Skeletal muscle tissue (tissue), 4 donors: ENCODE data around the gene PPP6R3. TPM values are rescaled to one million over a fixed set of nuclear protein-coding genes. Genes with fewer than 3 reads are reported as not detected.
"Not testable (repeated sequence)": the region's sequence is repeated elsewhere in the genome, so short reads cannot be mapped to it uniquely, and the experiment has no call there.

ENCODE experiments used
- H3K27ac ChIP-seq: one replicate; pipeline ENCODE4 v1.7.0; 2013; ENCODE audit warnings: mild to moderate bottlenecking, low read depth, low read length, inconsistent platforms
- H3K27me3 ChIP-seq, 3 donors: one replicate each; pipeline ENCODE4 v1.7.0; 2013; ENCODE audit warnings: low read length in 3 of 3; ENCODE audit not compliant: control insufficient read depth in 3 of 3, insufficient read depth in 3 of 3
- H3K36me3 ChIP-seq, 3 donors: one replicate each; pipeline ENCODE4 v1.7.0; 2013; ENCODE audit warnings: low read length in 3 of 3; ENCODE audit not compliant: control insufficient read depth in 3 of 3, insufficient read depth in 3 of 3
- H3K4me1 ChIP-seq, 3 donors: one replicate each; pipeline ENCODE4 v1.7.0; 2013; ENCODE audit warnings: low read length in 3 of 3, mild to moderate bottlenecking in 3 of 3; ENCODE audit not compliant: control insufficient read depth in 3 of 3, insufficient read depth in 3 of 3
- H3K4me3 ChIP-seq, 3 donors: one replicate each; pipeline ENCODE4 v1.7.0; 2013; ENCODE audit warnings: low read length in 3 of 3
- H3K9ac ChIP-seq, 3 donors: one replicate each; pipeline ENCODE4 v1.7.0; 2013; ENCODE audit warnings: low read length in 3 of 3, mild to moderate bottlenecking in 3 of 3, moderate library complexity in 2 of 3, low read depth in 1 of 3
- H3K9me3 ChIP-seq, 3 donors: one replicate each; pipeline ENCODE4 v1.7.0; 2013; ENCODE audit warnings: low read length in 3 of 3; ENCODE audit not compliant: control insufficient read depth in 3 of 3
- total RNA-seq: library from RNA; depleted of rRNA; stranded (reverse); fragments of >200 nt; gene quantifications from one replicate; pipeline ENCODE4 v1.2.3, GENCODE V29; 2014
- donor health status: Osteomylitis.

The PPP6R3 gene
- total RNA-seq, 1 donor from 2014 or later = 103 TPM

GRCh38 chr11:68623706-68624105, 163.2 kb downstream of the PPP6R3 start:
- not testable (repeated sequence) for H3K27ac ChIP-seq, H3K4me1 ChIP-seq, H3K36me3 ChIP-seq, H3K9ac ChIP-seq, H3K9me3 ChIP-seq, H3K27me3 ChIP-seq, H3K4me3 ChIP-seq

GRCh38 chr11:68625069-68625468, 164.5 kb downstream of the PPP6R3 start:
- not testable (repeated sequence) for H3K9me3 ChIP-seq, H3K9ac ChIP-seq, H3K27ac ChIP-seq, H3K36me3 ChIP-seq, H3K4me3 ChIP-seq, H3K27me3 ChIP-seq, H3K4me1 ChIP-seq

GRCh38 chr11:68626236-68626635, 165.7 kb downstream of the PPP6R3 start:
- H3K4me3 ChIP-seq, H3K27me3 ChIP-seq, H3K9ac ChIP-seq, H3K27ac ChIP-seq, H3K9me3 ChIP-seq, H3K4me1 ChIP-seq, H3K36me3 ChIP-seq: not testable (repeated sequence)

GRCh38 chr11:68628837-68629236, 168.3 kb downstream of the PPP6R3 start:
- not testable (repeated sequence) for H3K4me3 ChIP-seq, H3K36me3 ChIP-seq, H3K9ac ChIP-seq, H3K4me1 ChIP-seq, H3K27me3 ChIP-seq, H3K27ac ChIP-seq, H3K9me3 ChIP-seq

- H3K36me3 ChIP-seq, H3K27ac ChIP-seq, H3K9me3 ChIP-seq, H3K4me3 ChIP-seq, H3K27me3 ChIP-seq, H3K9ac ChIP-seq, H3K4me1 ChIP-seq: not testable (repeated sequence)
Measured at GRCh38 chr11:68632375-68632774, 171.8 kb downstream of the PPP6R3 start.

- Histone ChIP-seq H3K4me3 (no peak overlapping the region), H3K9me3 (no peaks in the 10 kb centered on the region), H3K27me3 (no peaks in the 10 kb centered on the region), H3K9ac (no peak overlapping the region), H3K4me1 (no peaks in the 10 kb centered on the region), H3K27ac (no peak overlapping the region), H3K36me3 (no peaks in the 10 kb centered on the region)
Measured at GRCh38 chr11:68632802-68633201, 172.2 kb downstream of the PPP6R3 start.

- not testable (repeated sequence) for H3K4me1 ChIP-seq
Measured at GRCh38 chr11:68634606-68635005, 174.1 kb downstream of the PPP6R3 start.

GRCh38 chr11:68635172-68635571, 174.6 kb downstream of the PPP6R3 start:
- H3K4me3 ChIP-seq = not testable (repeated sequence)

More at GRCh38 chr11:68634606-68635005, 174.1 kb downstream of the PPP6R3 start:
- H3K4me3 ChIP-seq, H3K27ac ChIP-seq, H3K9ac ChIP-seq, H3K27me3 ChIP-seq, H3K36me3 ChIP-seq, H3K9me3 ChIP-seq: not testable (repeated sequence)

GRCh38 chr11:68635883-68636282, 175.3 kb downstream of the PPP6R3 start:
- not testable (repeated sequence) for H3K27me3 ChIP-seq, H3K36me3 ChIP-seq, H3K9ac ChIP-seq, H3K27ac ChIP-seq, H3K9me3 ChIP-seq, H3K4me1 ChIP-seq, H3K4me3 ChIP-seq

More at GRCh38 chr11:68635172-68635571, 174.6 kb downstream of the PPP6R3 start:
- not testable (repeated sequence) for H3K9ac ChIP-seq, H3K4me1 ChIP-seq, H3K36me3 ChIP-seq, H3K27ac ChIP-seq, H3K27me3 ChIP-seq, H3K9me3 ChIP-seq

- H3K9me3 ChIP-seq, H3K4me3 ChIP-seq, H3K27ac ChIP-seq, H3K36me3 ChIP-seq, H3K9ac ChIP-seq, H3K4me1 ChIP-seq: not testable (repeated sequence)
- H3K27me3 ChIP-seq = peaks cover 5 to 23% (median 20%) of the 10 kb centered on the region in 3 donors
Measured at GRCh38 chr11:68639322-68639721, 178.8 kb downstream of the PPP6R3 start.

- peaks cover 9 to 23% (median 20%) of the 10 kb centered on the region in 3 donors for H3K27me3 ChIP-seq
- no peak overlapping the region for H3K4me3 ChIP-seq
- H3K9ac ChIP-seq = no peak overlapping the region
- H3K27ac ChIP-seq = no peak overlapping the region
- H3K9me3 ChIP-seq = peaks cover under 1 to 8% (median 5%) of the 10 kb centered on the region in 3 donors
- H3K4me1 ChIP-seq = no peaks in the 10 kb centered on the region
- H3K36me3 ChIP-seq = no peaks in the 10 kb centered on the region
Measured at GRCh38 chr11:68641880-68642279, 181.3 kb downstream of the PPP6R3 start.
